HAP-1 (cell line): ENCODE measurements around the gene PPARA.

Experiments
- DNase-seq, 2 experiments: peaks; one replicate each; pipeline ENCODE4 v3.0.0-alpha.2; 2016 to 2020; ENCODE audit warnings: low spot score in 2 of 2
- H3K27me3 ChIP-seq: fragments of 250-450 bp; sonication (Bioruptor Pico); 2 replicates; pipeline ENCODE4 v1.5.1; 2020; ENCODE audit warnings: low read depth, mild to moderate bottlenecking, moderate library complexity
- H3K36me3 ChIP-seq: fragments of 250-450 bp; sonication (Bioruptor Pico); replicated peaks from 2 replicates; pipeline ENCODE4 v1.5.1; 2020; ENCODE audit warnings: mild to moderate bottlenecking
- H3K4me1 ChIP-seq: fragments of 250-450 bp; sonication (Bioruptor Pico); 2 replicates; pipeline ENCODE4 v1.5.1; 2020; ENCODE audit warnings: mild to moderate bottlenecking
- H3K4me3 ChIP-seq: fragments of 250-450 bp; sonication (Bioruptor Pico); 2 replicates; pipeline ENCODE4 v1.5.1; 2020; ENCODE audit warnings: mild to moderate bottlenecking, moderate library complexity
- H3K9me3 ChIP-seq: fragments of 250-450 bp; sonication (Bioruptor Pico); 2 replicates; pipeline ENCODE4 v1.5.1; 2020; ENCODE audit warnings: mild to moderate bottlenecking, moderate library complexity
- in situ Hi-C: fragments of 300-500 bp; cut with MboI; formaldehyde crosslinking; loops from 3 replicates; pipeline ENCODE4 v1.14.3; 2020; ENCODE audit warnings: low sequenced_read_pairs, inconsistent platforms, mixed read lengths

PPARA gene

GRCh38 chr22:46213052-46213451 lies 62.7 kb downstream of the PPARA start:
- H3K36me3 ChIP-seq = no peaks in the 10 kb centered on the region; the same call in 1 of the 2 replicates
- no peaks in the 10 kb centered on the region for H3K4me1 ChIP-seq
- H3K4me3 ChIP-seq = no peak overlapping the region
- in situ Hi-C loops = no loop called here
- DNase-seq = no peak
- peaks cover 7% of the 10 kb centered on the region for H3K9me3 ChIP-seq
- H3K27me3 ChIP-seq = no peaks in the 10 kb centered on the region

- no peak for DNase-seq
- no peaks in the 10 kb centered on the region; the same call in 1 of the 2 replicates for H3K36me3 ChIP-seq
- in situ Hi-C loops = no loop called here
- H3K27me3 ChIP-seq = no peaks in the 10 kb centered on the region
- H3K4me1 ChIP-seq = no peaks in the 10 kb centered on the region
- H3K4me3 ChIP-seq = no peak overlapping the region
- H3K9me3 ChIP-seq = peaks cover 2% of the 10 kb centered on the region; the same call in 1 of the 2 replicates
Observed at GRCh38 chr22:46214149-46214548, 63.8 kb downstream of the PPARA start.

- no peak for DNase-seq
- Histone ChIP-seq H3K36me3 (peaks cover 2% of the 10 kb centered on the region; the same call in 1 of the 2 replicates), H3K4me3 (no peak overlapping the region), H3K27me3 (no peaks in the 10 kb centered on the region), H3K9me3 (no peaks in the 10 kb centered on the region), H3K4me1 (no peaks in the 10 kb centered on the region)
- in situ Hi-C loops = no loop called here
Observed at GRCh38 chr22:46214616-46215015, 64.3 kb downstream of the PPARA start.

- in situ Hi-C loops = no loop called here
- H3K27me3 ChIP-seq = no peaks in the 10 kb centered on the region
- H3K9me3 ChIP-seq = no peaks in the 10 kb centered on the region
- DNase-seq = no peak
- no peak overlapping the region for H3K4me3 ChIP-seq
- no peaks in the 10 kb centered on the region for H3K4me1 ChIP-seq
- peaks cover 5% of the 10 kb centered on the region; the same call in 1 of the 2 replicates for H3K36me3 ChIP-seq
Observed at GRCh38 chr22:46219636-46220035, 69.3 kb downstream of the PPARA start.

GRCh38 chr22:46220921-46221320 lies 70.6 kb downstream of the PPARA start:
- in situ Hi-C loops = no loop called here
- Histone ChIP-seq H3K27me3 (no peaks in the 10 kb centered on the region), H3K9me3 (no peaks in the 10 kb centered on the region), H3K4me1 (no peaks in the 10 kb centered on the region), H3K4me3 (no peak overlapping the region), H3K36me3 (peaks cover 5% of the 10 kb centered on the region; the same call in 1 of the 2 replicates)
- DNase-seq = no peak

GRCh38 chr22:46224044-46224897 lies 73.9 kb downstream of the PPARA start:
- in situ Hi-C loops = no loop called here
- no peaks in the 10 kb centered on the region for H3K4me1 ChIP-seq
- no peak overlapping the region for H3K4me3 ChIP-seq
- H3K36me3 ChIP-seq = 0 out of 2 replicates have a peak, but pooled peaks cover 7% of the 10 kb centered on the region
- H3K27me3 ChIP-seq = no peaks in the 10 kb centered on the region
- no peaks in the 10 kb centered on the region for H3K9me3 ChIP-seq
- no peak for DNase-seq

GRCh38 chr22:46224898-46225290 lies 74.6 kb downstream of the PPARA start:
- no peak for DNase-seq
- 0 out of 2 replicates have a peak, but pooled peaks cover 2% of the 10 kb centered on the region for H3K36me3 ChIP-seq
- H3K9me3 ChIP-seq = no peaks in the 10 kb centered on the region
- no peaks in the 10 kb centered on the region for H3K4me1 ChIP-seq
- no peaks in the 10 kb centered on the region for H3K27me3 ChIP-seq
- H3K4me3 ChIP-seq = no peak overlapping the region
- in situ Hi-C loops = no loop called here

GRCh38 chr22:46225631-46226030 lies 75.3 kb downstream of the PPARA start:
- Histone ChIP-seq H3K36me3 (0 out of 2 replicates have a peak, but pooled peaks cover 2% of the 10 kb centered on the region), H3K9me3 (no peaks in the 10 kb centered on the region)
- in situ Hi-C loops = no loop called here

GRCh38 chr22:46226577-46226976 lies 76.3 kb downstream of the PPARA start:
- H3K27me3 ChIP-seq = no peaks in the 10 kb centered on the region
- no peak for DNase-seq
- H3K4me3 ChIP-seq = no peak overlapping the region
- H3K36me3 ChIP-seq = 0 out of 2 replicates have a peak, but pooled peaks cover 2% of the 10 kb centered on the region
- H3K9me3 ChIP-seq = no peaks in the 10 kb centered on the region
- H3K4me1 ChIP-seq = no peaks in the 10 kb centered on the region
- in situ Hi-C loops = no loop called here

More at GRCh38 chr22:46225631-46226030, 75.3 kb downstream of the PPARA start:
- H3K27me3 ChIP-seq = no peaks in the 10 kb centered on the region
- H3K4me1 ChIP-seq = no peaks in the 10 kb centered on the region
- H3K4me3 ChIP-seq = no peak overlapping the region
- DNase-seq = no peak

- Histone ChIP-seq H3K4me3 (no peak overlapping the region), H3K27me3 (no peaks in the 10 kb centered on the region), H3K9me3 (no peaks in the 10 kb centered on the region), H3K36me3 (0 out of 2 replicates have a peak, but pooled peaks cover 2% of the 10 kb centered on the region), H3K4me1 (no peaks in the 10 kb centered on the region)
- in situ Hi-C loops = no loop called here
- no peak for DNase-seq
Observed at GRCh38 chr22:46229701-46230100, 79.4 kb downstream of the PPARA start.

- H3K36me3 ChIP-seq = 0 out of 2 replicates have a peak, but pooled peaks cover 2% of the 10 kb centered on the region
- in situ Hi-C loops = no loop called here
- no peaks in the 10 kb centered on the region for H3K27me3 ChIP-seq
- no peaks in the 10 kb centered on the region for H3K9me3 ChIP-seq
- H3K4me1 ChIP-seq = no peaks in the 10 kb centered on the region
- no peak for DNase-seq
- H3K4me3 ChIP-seq = no peak overlapping the region
Observed at GRCh38 chr22:46230262-46230901, 80.1 kb downstream of the PPARA start.

- in situ Hi-C loops = no loop called here
- peak in 1 of 2 experiments; percentile 24 for DNase-seq
- no peaks in the 10 kb centered on the region for H3K27me3 ChIP-seq
- no peak overlapping the region for H3K4me3 ChIP-seq
- H3K4me1 ChIP-seq = no peaks in the 10 kb centered on the region
- H3K36me3 ChIP-seq = no peaks in the 10 kb centered on the region
- H3K9me3 ChIP-seq = no peaks in the 10 kb centered on the region
Observed at GRCh38 chr22:46233231-46233630, 82.9 kb downstream of the PPARA start.

- Histone ChIP-seq H3K4me1 (no peaks in the 10 kb centered on the region), H3K27me3 (no peaks in the 10 kb centered on the region), H3K4me3 (no peak overlapping the region), H3K36me3 (no peaks in the 10 kb centered on the region), H3K9me3 (no peaks in the 10 kb centered on the region)
- no peak for DNase-seq
- in situ Hi-C loops = no loop called here
Observed at GRCh38 chr22:46234969-46235368, 84.6 kb downstream of the PPARA start.
